B cell (primary cell): ENCODE measurements around the gene COPA. TPM values are rescaled to one million over a fixed set of nuclear protein-coding genes. Genes with fewer than 3 reads are reported as not detected.

Source experiments
- ATAC-seq: fragments of 200-7000 bp; cut with Tn5 transposase; one replicate; pipeline ENCODE4 v1.10.0; 2021; ENCODE audit warnings: low read depth, mild to moderate bottlenecking, moderate number of reproducible peaks, moderate library complexity
- CTCF ChIA-PET: fragments of 350-600 bp; sonication (Branson Sonifier 250); formaldehyde crosslinking; loops from one replicate; lab custom pipeline; 2021; ENCODE audit warnings: antibody characterized with exemption, inconsistent platforms; lab: Charles Lee
- POLR2A ChIA-PET: fragments of 350-600 bp; sonication (Branson Sonifier 250); formaldehyde crosslinking; loops from one replicate; lab custom pipeline; 2021; ENCODE audit warnings: antibody characterized with exemption; lab: Charles Lee
- DNase-seq: peaks from one replicate; pipeline ENCODE4 v3.0.0; 2013
- H2AFZ ChIP-seq: 2 replicates; pipeline ENCODE4 v1.6.1; 2012; ENCODE audit warnings: mild to moderate bottlenecking, low read depth, low read length; ENCODE audit not compliant: insufficient read depth, poor library complexity, severe bottlenecking
- H3K27ac ChIP-seq, 2 donors: 1 replicate in 1 of 2; 2 replicates in 1 of 2; pipeline ENCODE4 v1.5.1; 2012 to 2013; ENCODE audit warnings: low read length in 2 of 2, mild to moderate bottlenecking in 2 of 2, moderate library complexity in 1 of 2
- H3K27me3 ChIP-seq, 4 experiments: fragments of 200-600 bp in 1 of 4; sonication (generic) in 1 of 4; replicated peaks in 1 of 4; 1 replicate in 2 of 4; 2 replicates in 2 of 4; pipeline versions ENCODE4 v1.6.1 to v1.7.0; 2013 to 2016; ENCODE audit warnings: low read length in 3 of 4, mild to moderate bottlenecking in 2 of 4, mixed read lengths in 1 of 4, moderate library complexity in 1 of 4; ENCODE audit not compliant: insufficient read depth in 4 of 4, control insufficient read depth in 3 of 4; ENCODE audit errors: control extremely low read depth in 1 of 4
- H3K36me3 ChIP-seq, 2 experiments: replicated peaks in 1 of 2; 1 replicate in 1 of 2; 2 replicates in 1 of 2; pipeline versions ENCODE4 v1.6.1 to v1.7.1; 2013; ENCODE audit warnings: low read length in 1 of 2; ENCODE audit not compliant: insufficient read depth in 2 of 2, control insufficient read depth in 1 of 2; ENCODE audit errors: control extremely low read depth in 1 of 2, extremely low read depth in 1 of 2
- H3K4me1 ChIP-seq, 2 donors: fragments of 200-600 bp in 1 of 2; sonication (generic) in 1 of 2; 1 replicate in 1 of 2; 2 replicates in 1 of 2; pipeline versions ENCODE4 v1.5.1 to v1.6.1; 2013 to 2017; ENCODE audit warnings: low read length in 2 of 2; ENCODE audit not compliant: control insufficient read depth in 2 of 2, insufficient read depth in 2 of 2
- H3K4me2 ChIP-seq: replicated peaks from 2 replicates; pipeline ENCODE3; 2012; ENCODE audit warnings: mild to moderate bottlenecking, low read depth, low read length; ENCODE audit not compliant: poor library complexity, severe bottlenecking
- H3K4me3 ChIP-seq, 5 experiments: fragments of 200-600 bp in 1 of 5; sonication (generic) in 1 of 5; 1 replicate in 3 of 5; 2 replicates in 2 of 5; pipeline versions ENCODE4 v1.5.1 to v1.7.0; 2011 to 2016; ENCODE audit warnings: low read length in 4 of 5, mild to moderate bottlenecking in 4 of 5, low read depth in 2 of 5, control low read depth in 1 of 5, moderate library complexity in 1 of 5; ENCODE audit not compliant: insufficient read depth in 1 of 5; ENCODE audit errors: control extremely low read depth in 1 of 5, extremely low read depth in 1 of 5
- H3K79me2 ChIP-seq: fragments of 200-600 bp; sonication (generic); one replicate; pipeline ENCODE4 v1.6.0; 2016; ENCODE audit warnings: low read length; ENCODE audit not compliant: control insufficient read depth, insufficient read depth
- H3K9ac ChIP-seq: fragments of 200-600 bp; sonication (generic); 2 replicates; pipeline ENCODE4 v1.6.1; 2017; ENCODE audit warnings: mild to moderate bottlenecking, low read length, moderate library complexity
- H3K9me3 ChIP-seq, 3 donors: one replicate each; pipeline versions ENCODE4 v1.6.1 to v1.7.1; 2013; ENCODE audit warnings: low read length in 2 of 3; ENCODE audit not compliant: control insufficient read depth in 2 of 3, insufficient read depth in 1 of 3; ENCODE audit errors: control extremely low read depth in 1 of 3
- H4K20me1 ChIP-seq: 2 replicates; pipeline ENCODE4 v1.6.0; 2012; ENCODE audit warnings: mild to moderate bottlenecking, low read length; ENCODE audit not compliant: insufficient read depth, control insufficient read depth, poor library complexity, severe bottlenecking
- H3K27ac Mint-ChIP-seq: one replicate; pipeline ENCODE4 v1.8.0; 2021; ENCODE audit warnings: mixed read lengths
- H3K27me3 Mint-ChIP-seq: one replicate; pipeline ENCODE4 v1.8.0; 2021; ENCODE audit warnings: mixed read lengths
- H3K4me1 Mint-ChIP-seq: one replicate; pipeline ENCODE4 v1.8.0; 2021; ENCODE audit warnings: mixed read lengths
- H3K4me3 Mint-ChIP-seq: one replicate; pipeline ENCODE4 v1.8.0; 2021; ENCODE audit warnings: mixed read lengths
- H3K9me3 Mint-ChIP-seq: one replicate; pipeline ENCODE4 v1.8.0; 2022; ENCODE audit warnings: mixed read lengths; ENCODE audit not compliant: insufficient read depth
- EZH2 ChIP-seq: IDR thresholded peaks from 2 replicates; pipeline ENCODE4 v1.6.1; 2012; ENCODE audit warnings: borderline replicate concordance, low read depth, mild to moderate bottlenecking, moderate library complexity, low read length; ENCODE audit not compliant: insufficient read depth, poor library complexity, severe bottlenecking
- WGBS: methylation state at CpG from one replicate; pipeline ENCODE4 v1.1.5; 2013; ENCODE audit warnings: missing lambda C conversion rate; ENCODE audit not compliant: insufficient coverage; 5-methylcytosine and 5-hydroxymethylcytosine counted together
- intact Hi-C: fragments of 100-400 bp; cut with micrococcal nuclease; formaldehyde crosslinking; loops from one replicate; pipeline ENCODE4 v1.10.0; 2022
- polyA plus RNA-seq: library from polyadenylated mRNA; depleted of rRNA; stranded (reverse); fragments of >200 nt; gene quantifications from 2 replicates; pipeline ENCODE4 v1.2.3, GENCODE V29; 2012
- total RNA-seq, 2 donors: library from RNA; stranded (reverse); fragments of 120-200 nt in 1 of 2; gene quantifications; 1 replicate in 1 of 2; 2 replicates in 1 of 2; pipeline versions ENCODE4 v1.2.3 to v1.2.4, GENCODE V29; 2013 to 2022
- TF ChIP-seq, protein P1 (sequence below): fragments of 200-600 bp; IDR thresholded peaks from one replicate; pipeline ENCODE4 v1.8.0; 2022; ENCODE audit warnings: antibody characterized with exemption, mild to moderate bottlenecking

The COPA gene
- total and polyA plus RNA-seq, 2 donors (not counting 1 experiment from before 2014, with no cell fraction given): 39.1 to 168 TPM

DNA sequence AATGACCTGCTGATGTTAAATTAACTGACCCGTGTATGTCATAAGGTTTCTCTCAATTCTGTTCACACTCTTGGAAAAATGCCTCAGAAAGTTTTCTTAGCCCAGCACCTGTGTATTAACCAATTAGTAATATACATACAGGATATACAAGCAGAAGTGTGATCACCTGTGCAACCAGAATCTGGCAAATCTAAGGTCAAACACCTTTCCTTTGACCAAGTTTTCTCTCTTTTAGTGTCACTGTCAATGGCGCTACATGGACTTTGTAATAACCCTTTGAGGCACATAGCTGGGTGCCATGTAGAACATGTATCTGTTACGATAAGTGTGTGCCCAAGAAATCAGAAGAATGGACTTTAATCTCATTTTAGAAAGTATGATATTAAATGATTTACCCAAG is 1.2 kb upstream of the COPA start:
- Mint-ChIP-seq H3K4me1 (peaks cover 68% of the 10 kb centered on the region), H3K9me3 (no peaks in the 10 kb centered on the region), H3K27ac (peak overlapping the region; percentile 66), H3K27me3 (no peaks in the 10 kb centered on the region), H3K4me3 (peak overlapping the region; percentile 99)
- Histone ChIP-seq H3K27me3 (no peaks in the 10 kb centered on the region), H3K27ac (peak overlapping the region in 1 of 2 donors; percentile 95), H3K4me1 (peaks cover 46 to 54% of the 10 kb centered on the region in 2 donors), H3K79me2 (peaks cover 87% of the 10 kb centered on the region), H3K9me3 (no peaks in the 10 kb centered on the region), H3K36me3 (peaks cover 0 to 23% of the 10 kb centered on the region in 2 experiments), H3K4me2 (peak overlapping the region; percentile 89), H3K9ac (peak overlapping the region; percentile 95), H3K4me3 (peak overlapping the region in 3 of 5 experiments; percentile 98 to 100 (median 99)), H2AFZ (peak overlapping the region; percentile 87), H4K20me1 (no peaks in the 10 kb centered on the region)
- ChIA-PET CTCF (interaction anchor here (0.6 to 4.3 kb wide), 5 partner anchors 29 to 243 kb away, joined by 3 to 22 read pairs (median 5); no protein-coding TSS in a partner anchor), POLR2A (no interaction called here)
- DNase-seq (no peak), ATAC-seq (no peak)
- intact Hi-C loops: loop anchor here (5.0 to 10.0 kb wide), 6 partner anchors 33 to 811 kb away; partner anchors contain the start of genes LY9, UFC1, USF1 and USP21
- no CpG with 5 or more reads among the region's 3 CpGs for whole genome bisulfite sequencing
- TF ChIP-seq EZH2: no peak
- TF ChIP-seq, protein P1, sequence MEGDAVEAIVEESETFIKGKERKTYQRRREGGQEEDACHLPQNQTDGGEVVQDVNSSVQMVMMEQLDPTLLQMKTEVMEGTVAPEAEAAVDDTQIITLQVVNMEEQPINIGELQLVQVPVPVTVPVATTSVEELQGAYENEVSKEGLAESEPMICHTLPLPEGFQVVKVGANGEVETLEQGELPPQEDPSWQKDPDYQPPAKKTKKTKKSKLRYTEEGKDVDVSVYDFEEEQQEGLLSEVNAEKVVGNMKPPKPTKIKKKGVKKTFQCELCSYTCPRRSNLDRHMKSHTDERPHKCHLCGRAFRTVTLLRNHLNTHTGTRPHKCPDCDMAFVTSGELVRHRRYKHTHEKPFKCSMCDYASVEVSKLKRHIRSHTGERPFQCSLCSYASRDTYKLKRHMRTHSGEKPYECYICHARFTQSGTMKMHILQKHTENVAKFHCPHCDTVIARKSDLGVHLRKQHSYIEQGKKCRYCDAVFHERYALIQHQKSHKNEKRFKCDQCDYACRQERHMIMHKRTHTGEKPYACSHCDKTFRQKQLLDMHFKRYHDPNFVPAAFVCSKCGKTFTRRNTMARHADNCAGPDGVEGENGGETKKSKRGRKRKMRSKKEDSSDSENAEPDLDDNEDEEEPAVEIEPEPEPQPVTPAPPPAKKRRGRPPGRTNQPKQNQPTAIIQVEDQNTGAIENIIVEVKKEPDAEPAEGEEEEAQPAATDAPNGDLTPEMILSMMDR: no peak

DNA sequence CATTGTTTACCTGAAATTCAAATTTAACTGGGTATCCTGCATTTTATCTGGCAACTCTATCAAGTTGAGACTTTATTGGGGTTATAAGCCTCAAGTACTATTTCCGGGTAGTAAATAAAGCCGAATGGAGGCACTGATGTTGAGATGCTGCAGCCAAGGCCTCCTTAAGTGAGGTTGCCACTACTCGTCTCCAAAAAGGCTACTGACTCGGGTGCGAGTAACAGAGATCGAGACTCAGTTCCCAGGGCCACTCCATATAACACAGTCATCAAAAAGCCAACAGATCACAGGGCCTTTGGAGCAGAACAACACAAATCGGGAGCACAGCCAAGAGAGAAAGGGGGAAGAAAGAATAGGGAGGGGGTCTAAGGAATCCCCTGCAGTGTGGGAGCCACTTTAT is 524 bp downstream of the COPA start:
- Histone ChIP-seq H3K4me1 (peaks cover 42 to 50% of the 10 kb centered on the region in 2 donors), H4K20me1 (no peaks in the 10 kb centered on the region), H3K4me2 (peak overlapping the region; percentile 89), H3K27ac (peak overlapping the region; percentile 89 to 95), H3K27me3 (no peaks in the 10 kb centered on the region), H3K9me3 (no peaks in the 10 kb centered on the region), H3K4me3 (peak overlapping the region; percentile 90 to 100 (median 98)), H3K79me2 (peaks cover 87% of the 10 kb centered on the region), H2AFZ (peak overlapping the region; percentile 87), H3K36me3 (peaks cover 0 to 23% of the 10 kb centered on the region in 2 experiments), H3K9ac (peak overlapping the region; percentile 95)
- no peak for TF ChIP-seq EZH2
- TF ChIP-seq, protein P1: no peak
- Mint-ChIP-seq H3K4me1 (peaks cover 64% of the 10 kb centered on the region), H3K9me3 (no peaks in the 10 kb centered on the region), H3K4me3 (peak overlapping the region; percentile 99), H3K27me3 (no peaks in the 10 kb centered on the region), H3K27ac (peak overlapping the region; percentile 99)
- WGBS: 0% methylated on average over 3 of the region's 7 CpGs
- intact Hi-C loops: loop anchor here (2.0 to 10.0 kb wide), 7 partner anchors 35 to 812 kb away; partner anchors contain the start of genes LY9, PEX19, UFC1 and USF1
- CTCF ChIA-PET: interaction anchor here (1.0 kb wide), 1 partner anchor 51 kb away, joined by 3 read pairs; no protein-coding TSS in a partner anchor
- ATAC-seq (no peak), DNase-seq (no peak)
- POLR2A ChIA-PET: no interaction called here
